HepG2 (cell line): Measurements from ENCODE around the gene ARAP3. TPM values are rescaled to one million over a fixed set of nuclear protein-coding genes. Genes with fewer than 3 reads are reported as not detected.

Experiments
- ATF1 ChIP-seq: IDR thresholded peaks from 2 replicates; pipeline ENCODE4 v1.6.1; 2016; ENCODE audit warnings: mild to moderate bottlenecking, control low read depth
- ELK4 ChIP-seq: sonication (generic); formaldehyde crosslinking; IDR thresholded peaks from 2 replicates; pipeline ENCODE4 v1.9.0; 2021; ENCODE audit warnings: missing genetic modification reagents, borderline replicate concordance
- GPN1 ChIP-seq: sonication (generic); formaldehyde crosslinking; IDR thresholded peaks from 2 replicates; pipeline ENCODE4 v1.5.1; 2020; ENCODE audit warnings: missing genetic modification reagents, borderline replicate concordance
- MAFG ChIP-seq: sonication (generic); formaldehyde crosslinking; IDR thresholded peaks from 2 replicates; pipeline ENCODE4 v1.5.1; 2020; ENCODE audit warnings: mild to moderate bottlenecking, missing genetic modification reagents
- PRDM15 ChIP-seq: sonication (generic); formaldehyde crosslinking; IDR thresholded peaks from 2 replicates; pipeline ENCODE4 v1.4.0; 2020; ENCODE audit warnings: missing genetic modification reagents
- YEATS4 ChIP-seq: sonication (generic); formaldehyde crosslinking; IDR thresholded peaks from 2 replicates; pipeline ENCODE4 v1.4.0; 2020; ENCODE audit warnings: missing genetic modification reagents, borderline replicate concordance
- ZBTB38 ChIP-seq: sonication (generic); formaldehyde crosslinking; IDR thresholded peaks from 2 replicates; pipeline ENCODE4 v1.5.1; 2020; ENCODE audit warnings: mild to moderate bottlenecking, missing genetic modification reagents
- ZBTB40 ChIP-seq, 2 experiments: fragments of 450-650 bp in 1 of 2; sonication (generic) in 1 of 2; formaldehyde crosslinking in 1 of 2; IDR thresholded peaks; 2 replicates each; pipeline versions ENCODE4 v1.6.1 to v1.8.0; 2016 to 2022; ENCODE audit warnings: antibody characterized with exemption in 1 of 2, mild to moderate bottlenecking in 1 of 2, missing genetic modification reagents in 1 of 2
- ZNF207 ChIP-seq: fragments of 450-650 bp; IDR thresholded peaks from 2 replicates; pipeline ENCODE4 v1.6.1; 2016; ENCODE audit warnings: antibody characterized with exemption, borderline replicate concordance
- ZNF446 ChIP-seq: sonication (generic); formaldehyde crosslinking; IDR thresholded peaks from 2 replicates; pipeline ENCODE4 v1.5.0; 2020; ENCODE audit warnings: mild to moderate bottlenecking, missing genetic modification reagents
- ZNF546 ChIP-seq: sonication (generic); formaldehyde crosslinking; conservative IDR thresholded peaks from 2 replicates; pipeline ENCODE4 v1.8.1; 2023; ENCODE audit warnings: mild to moderate bottlenecking, missing genetic modification reagents
- ZNF83 ChIP-seq: sonication (generic); formaldehyde crosslinking; IDR thresholded peaks from 2 replicates; pipeline ENCODE4 v1.4.0; 2020; ENCODE audit warnings: missing genetic modification reagents, mild to moderate bottlenecking, borderline replicate concordance
- ZNF878 ChIP-seq: sonication (generic); formaldehyde crosslinking; IDR thresholded peaks from 2 replicates; pipeline ENCODE4 v1.8.1; 2023; ENCODE audit warnings: mild to moderate bottlenecking, missing genetic modification reagents, moderate library complexity
- ZSCAN20 ChIP-seq: sonication (generic); formaldehyde crosslinking; IDR thresholded peaks from 2 replicates; pipeline ENCODE4 v1.4.0; 2020; ENCODE audit warnings: missing genetic modification reagents, mild to moderate bottlenecking, borderline replicate concordance
- polyA plus RNA-seq, 8 experiments: library from polyadenylated mRNA; depleted of rRNA in 3 of 8; stranded (reverse) in 7 of 8; unstranded in 1 of 8; fragments of >200 nt; fragmentation: Illumina TruSeq in 4 of 8; extraction: Trizol in 4 of 8; gene quantifications; 2 replicates each; pipeline versions ENCODE4 v1.2.1 to v1.2.3, GENCODE V29; 2011 to 2016; ENCODE audit warnings: low read depth in 4 of 8, missing spikeins in 1 of 8, mixed read lengths in 1 of 8; ENCODE audit not compliant: insufficient read depth in 1 of 8
- total RNA-seq, 5 experiments: library from RNA; depleted of rRNA; stranded (reverse); fragments of >200 nt; fragmentation: Illumina TruSeq; extraction: Trizol; gene quantifications; 2 replicates each; pipeline ENCODE4 v1.2.3, GENCODE V29; 2016; ENCODE audit warnings: low read depth in 1 of 5

The ARAP3 gene
- total and polyA plus RNA-seq, 2 of the 13 experiments (the other 11 are each of a cell fraction or from before 2014, with no cell fraction given), result 0.25 TPM; not detected in 1

DNA sequence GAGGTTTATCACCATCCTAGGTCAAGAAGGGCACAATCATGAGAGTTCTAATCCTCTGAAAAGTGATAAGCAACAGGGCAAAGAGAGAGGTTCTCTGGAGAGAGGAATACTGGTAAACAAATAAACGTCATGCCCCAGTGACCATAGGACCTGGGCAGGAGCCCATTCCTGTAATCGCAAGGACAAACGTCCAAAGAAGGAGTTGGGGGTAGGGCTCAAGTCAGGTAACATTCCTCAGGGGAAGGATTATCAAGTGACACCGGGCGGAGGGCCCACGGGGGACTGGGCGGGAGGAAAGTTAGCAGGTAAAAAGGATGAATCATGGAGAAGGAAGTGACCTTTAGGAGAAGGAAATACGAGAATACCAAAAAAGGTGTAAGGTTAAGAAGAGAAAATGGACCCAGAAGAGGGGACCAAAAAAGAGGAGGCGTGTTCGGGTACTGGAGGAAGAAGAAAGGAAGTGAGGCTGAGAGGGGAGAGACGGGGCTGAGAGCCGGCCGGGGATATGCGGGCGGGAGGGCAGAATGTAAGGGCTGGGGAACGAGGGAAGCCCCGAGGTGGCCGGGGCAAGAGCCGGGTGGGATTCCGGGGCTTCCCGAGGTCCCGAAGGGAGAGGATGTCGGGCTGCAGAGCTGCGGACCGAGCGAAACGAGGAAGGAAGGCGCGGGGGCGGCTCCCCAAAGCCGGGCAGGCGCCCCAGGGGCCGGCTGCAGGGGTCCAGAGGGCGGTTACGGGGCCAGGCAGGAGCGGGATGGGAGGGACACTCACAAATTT, 63.8 kb downstream of the ARAP3 start (continued):
- TF ChIP-seq ZBTB38 (CRISPR knock-in tag) (no peak), ZNF446 (CRISPR knock-in tag) (no peak), ZNF83 (CRISPR knock-in tag) (no peak), ZNF207 (no peak), GPN1 (CRISPR knock-in tag) (no peak), ZNF546 (CRISPR knock-in tag) (0 out of 2 replicates have a peak, but pooled peaks have one; percentile 4), PRDM15 (CRISPR knock-in tag) (no peak), ZBTB40 (IDR thresholded peaks at IDR 0.05) (0 out of 2 replicates have a peak, but pooled peaks have one; percentile 19), ZBTB40 (CRISPR knock-in tag; IDR thresholded peaks at IDR 0.05) (no peak), YEATS4 (CRISPR knock-in tag) (no peak), ZNF878 (CRISPR knock-in tag) (no peak), MAFG (CRISPR knock-in tag) (no peak), ZSCAN20 (no peak), ATF1 (CRISPR knock-in tag) (no peak), ELK4 (CRISPR knock-in tag) (no peak)
